GM23338 (cell line): ENCODE measurements around the gene ZSCAN31. TPM values are rescaled to one million over a fixed set of nuclear protein-coding genes. Genes with fewer than 3 reads are reported as not detected.

Experiments used
- ATAC-seq: fragments of 200-7000 bp; cut with Tn5 transposase; 3 replicates; pipeline ENCODE4 v1.9.1; 2020
- DNase-seq: peaks from one replicate; pipeline ENCODE4 v3.0.0-alpha.2; 2015; ENCODE audit warnings: low spot score
- H2AFZ ChIP-seq: fragments of 200-600 bp; sonication (generic); 2 replicates; pipeline ENCODE4 v1.8.0; 2016; ENCODE audit warnings: antibody characterized with exemption, mild to moderate bottlenecking, moderate library complexity
- H3F3A ChIP-seq: fragments of 200-600 bp; sonication (generic); replicated peaks from 2 replicates; pipeline ENCODE4 v1.8.0; 2017; ENCODE audit warnings: antibody characterized with exemption, mixed run types, low read depth
- H3K27ac ChIP-seq: fragments of 200-600 bp; sonication (generic); 2 replicates; pipeline ENCODE4 v1.6.1; 2016; ENCODE audit warnings: low read depth
- H3K27me3 ChIP-seq: fragments of 200-600 bp; sonication (generic); 2 replicates; pipeline ENCODE4 v1.8.0; 2016; ENCODE audit warnings: mild to moderate bottlenecking, mixed run types, moderate library complexity; ENCODE audit not compliant: insufficient read depth
- H3K36me3 ChIP-seq: fragments of 200-600 bp; sonication (generic); 2 replicates; pipeline ENCODE4 v1.8.0; 2016; ENCODE audit warnings: mild to moderate bottlenecking; ENCODE audit not compliant: insufficient read depth
- H3K4me1 ChIP-seq: fragments of 200-600 bp; sonication (generic); 2 replicates; pipeline ENCODE4 v1.8.0; 2016; ENCODE audit warnings: mild to moderate bottlenecking, moderate library complexity; ENCODE audit not compliant: insufficient read depth
- H3K4me2 ChIP-seq: fragments of 200-600 bp; sonication (generic); 2 replicates; pipeline ENCODE4 v1.7.1; 2017; ENCODE audit warnings: mixed run types
- H3K4me3 ChIP-seq: fragments of 200-600 bp; sonication (generic); 2 replicates; pipeline ENCODE4 v1.6.1; 2016; ENCODE audit warnings: mixed run types
- H3K79me2 ChIP-seq: fragments of 200-600 bp; sonication (generic); replicated peaks from 2 replicates; pipeline ENCODE4 v1.8.0; 2017; ENCODE audit warnings: mild to moderate bottlenecking; ENCODE audit not compliant: insufficient read depth
- H3K9me2 ChIP-seq: fragments of 200-600 bp; sonication (generic); 2 replicates; pipeline ENCODE4 v1.8.0; 2017; ENCODE audit not compliant: insufficient read depth
- H4K20me1 ChIP-seq: fragments of 200-600 bp; sonication (generic); replicated peaks from 2 replicates; pipeline ENCODE4 v1.8.0; 2017; ENCODE audit warnings: mild to moderate bottlenecking; ENCODE audit not compliant: insufficient read depth
- H3K27ac Mint-ChIP-seq: 2 replicates; pipeline ENCODE4 v1.8.0; 2020; ENCODE audit warnings: inconsistent platforms, mild to moderate bottlenecking, moderate library complexity, mixed read lengths
- H3K27me3 Mint-ChIP-seq: 3 replicates; pipeline ENCODE4 v1.8.0; 2022; ENCODE audit warnings: low read depth, mild to moderate bottlenecking, moderate library complexity, mixed read lengths, inconsistent platforms; ENCODE audit not compliant: insufficient read depth, poor library complexity
- H3K36me3 Mint-ChIP-seq: 3 replicates; pipeline ENCODE4 v1.8.0; 2021; ENCODE audit warnings: low read depth, mild to moderate bottlenecking, inconsistent platforms, moderate library complexity, mixed read lengths
- H3K4me1 Mint-ChIP-seq: 3 replicates; pipeline ENCODE4 v1.8.0; 2020; ENCODE audit warnings: mild to moderate bottlenecking, inconsistent platforms, mixed read lengths
- H3K4me3 Mint-ChIP-seq: 3 replicates; pipeline ENCODE4 v1.8.0; 2021; ENCODE audit warnings: moderate library complexity, mild to moderate bottlenecking, inconsistent platforms, mixed read lengths
- H3K9me3 Mint-ChIP-seq: 3 replicates; pipeline ENCODE4 v1.8.0; 2020; ENCODE audit warnings: moderate library complexity, mild to moderate bottlenecking, inconsistent platforms, mixed read lengths
- CREB1 ChIP-seq: fragments of 250-450 bp; sonication (Bioruptor Pico); IDR thresholded peaks from 2 replicates; pipeline ENCODE4 v1.5.0; 2020; ENCODE audit warnings: low read depth, mild to moderate bottlenecking, moderate library complexity
- CTCF ChIP-seq, 2 experiments: fragments of 200-600 bp in 1 of 2; sonication (generic) in 1 of 2; conservative IDR thresholded peaks; 2 replicates each; pipeline versions ENCODE4 v1.5.1 to v1.6.1; 2016 to 2017; ENCODE audit warnings: antibody characterized with exemption in 2 of 2, low read depth in 2 of 2, mild to moderate bottlenecking in 2 of 2, moderate library complexity in 1 of 2
- EZH2 ChIP-seq: fragments of 200-600 bp; sonication (generic); IDR thresholded peaks from one replicate; pipeline ENCODE4 v1.8.0; 2017; ENCODE audit warnings: antibody characterized with exemption, mild to moderate bottlenecking, low read depth; ENCODE audit not compliant: unreplicated experiment
- EZH2phosphoT487 ChIP-seq: fragments of 200-600 bp; sonication (generic); IDR thresholded peaks from one replicate; pipeline ENCODE4 v1.8.1; 2018; ENCODE audit warnings: antibody characterized with exemption; ENCODE audit not compliant: unreplicated experiment
- JUNB ChIP-seq: IDR thresholded peaks from one replicate; pipeline ENCODE4 v1.6.1; 2016; ENCODE audit warnings: antibody characterized with exemption; ENCODE audit not compliant: unreplicated experiment
- NANOG ChIP-seq: IDR thresholded peaks from 2 replicates; pipeline ENCODE4 v1.6.1; 2016; ENCODE audit warnings: antibody characterized with exemption, borderline replicate concordance
- POLR2AphosphoS5 ChIP-seq: IDR thresholded peaks from 2 replicates; pipeline ENCODE4 v1.6.1; 2016; ENCODE audit warnings: antibody characterized with exemption, low read depth
- REST ChIP-seq: IDR thresholded peaks from one replicate; pipeline ENCODE4 v1.6.1; 2018; ENCODE audit warnings: antibody characterized with exemption; ENCODE audit not compliant: unreplicated experiment
- STAT1 ChIP-seq: IDR thresholded peaks from one replicate; pipeline ENCODE4 v1.6.1; 2016; ENCODE audit warnings: antibody characterized with exemption; ENCODE audit not compliant: unreplicated experiment
- ZNF114 ChIP-seq: fragments of 250-450 bp; sonication (Bioruptor Pico); IDR thresholded peaks from 2 replicates; pipeline ENCODE4 v1.5.0; 2020; ENCODE audit warnings: mild to moderate bottlenecking, moderate library complexity
- ZNF331 ChIP-seq: fragments of 250-450 bp; sonication (Bioruptor Pico); IDR thresholded peaks from 2 replicates; pipeline ENCODE4 v1.5.0; 2020; ENCODE audit warnings: low read depth, mild to moderate bottlenecking, moderate library complexity
- polyA plus RNA-seq: library from polyadenylated mRNA; unstranded; fragments of >200 nt; fragmentation: Nextera tagmentation; extraction: Ambion mirVana; gene quantifications from 2 replicates; pipeline ENCODE4 v1.2.1, GENCODE V29; 2016
- total RNA-seq: library from RNA; depleted of rRNA; stranded (reverse); fragments of >200 nt; shearing (Covaris generic); gene quantifications from 2 replicates; pipeline ENCODE4 v1.2.3, GENCODE V29; 2014
- TF ChIP-seq, protein P1 (sequence below): fragments of 250-450 bp; sonication (Bioruptor Pico); IDR thresholded peaks from 2 replicates; pipeline ENCODE4 v1.5.0; 2020; ENCODE audit warnings: mild to moderate bottlenecking, moderate library complexity
- TF ChIP-seq, protein P2 (sequence below): IDR thresholded peaks from 2 replicates; pipeline ENCODE4 v1.6.1; 2016; ENCODE audit warnings: antibody characterized with exemption

ZSCAN31 gene
- total and polyA plus RNA-seq, 2 experiments from 2014 or later = 3.1 to 4.7 TPM

GRCh38 chr6:28333047-28333446, 2.9 kb downstream of the ZSCAN31 start:
- Histone ChIP-seq H3K4me2 (no peak overlapping the region), H3K4me3 (no peak overlapping the region), H3K79me2 (0 out of 2 replicates have a peak, but pooled peaks cover 4% of the 10 kb centered on the region), H2AFZ (no peak overlapping the region), H3K27me3 (no peaks in the 10 kb centered on the region), H3K4me1 (peaks cover 9% of the 10 kb centered on the region), H3F3A (peaks cover 3% of the 10 kb centered on the region; the same call in 1 of the 2 replicates), H3K27ac (no peak overlapping the region), H4K20me1 (no peaks in the 10 kb centered on the region), H3K9me2 (no peaks in the 10 kb centered on the region), H3K36me3 (no peaks in the 10 kb centered on the region; the same call in 1 of the 2 replicates)
- TF ChIP-seq EZH2phosphoT487 (no peak), ZNF114 (CRISPR knock-in tag) (no peak), CTCF (conservative IDR thresholded peaks at IDR 0.05; ENCODE audit: low read depth in 2 of 2) (no peak), POLR2AphosphoS5 (no peak), EZH2 (no peak), STAT1 (no peak), CREB1 (CRISPR knock-in tag) (no peak), REST (no peak), ZNF331 (CRISPR knock-in tag) (no peak), NANOG (no peak), JUNB (no peak)
- TF ChIP-seq, protein P1, sequence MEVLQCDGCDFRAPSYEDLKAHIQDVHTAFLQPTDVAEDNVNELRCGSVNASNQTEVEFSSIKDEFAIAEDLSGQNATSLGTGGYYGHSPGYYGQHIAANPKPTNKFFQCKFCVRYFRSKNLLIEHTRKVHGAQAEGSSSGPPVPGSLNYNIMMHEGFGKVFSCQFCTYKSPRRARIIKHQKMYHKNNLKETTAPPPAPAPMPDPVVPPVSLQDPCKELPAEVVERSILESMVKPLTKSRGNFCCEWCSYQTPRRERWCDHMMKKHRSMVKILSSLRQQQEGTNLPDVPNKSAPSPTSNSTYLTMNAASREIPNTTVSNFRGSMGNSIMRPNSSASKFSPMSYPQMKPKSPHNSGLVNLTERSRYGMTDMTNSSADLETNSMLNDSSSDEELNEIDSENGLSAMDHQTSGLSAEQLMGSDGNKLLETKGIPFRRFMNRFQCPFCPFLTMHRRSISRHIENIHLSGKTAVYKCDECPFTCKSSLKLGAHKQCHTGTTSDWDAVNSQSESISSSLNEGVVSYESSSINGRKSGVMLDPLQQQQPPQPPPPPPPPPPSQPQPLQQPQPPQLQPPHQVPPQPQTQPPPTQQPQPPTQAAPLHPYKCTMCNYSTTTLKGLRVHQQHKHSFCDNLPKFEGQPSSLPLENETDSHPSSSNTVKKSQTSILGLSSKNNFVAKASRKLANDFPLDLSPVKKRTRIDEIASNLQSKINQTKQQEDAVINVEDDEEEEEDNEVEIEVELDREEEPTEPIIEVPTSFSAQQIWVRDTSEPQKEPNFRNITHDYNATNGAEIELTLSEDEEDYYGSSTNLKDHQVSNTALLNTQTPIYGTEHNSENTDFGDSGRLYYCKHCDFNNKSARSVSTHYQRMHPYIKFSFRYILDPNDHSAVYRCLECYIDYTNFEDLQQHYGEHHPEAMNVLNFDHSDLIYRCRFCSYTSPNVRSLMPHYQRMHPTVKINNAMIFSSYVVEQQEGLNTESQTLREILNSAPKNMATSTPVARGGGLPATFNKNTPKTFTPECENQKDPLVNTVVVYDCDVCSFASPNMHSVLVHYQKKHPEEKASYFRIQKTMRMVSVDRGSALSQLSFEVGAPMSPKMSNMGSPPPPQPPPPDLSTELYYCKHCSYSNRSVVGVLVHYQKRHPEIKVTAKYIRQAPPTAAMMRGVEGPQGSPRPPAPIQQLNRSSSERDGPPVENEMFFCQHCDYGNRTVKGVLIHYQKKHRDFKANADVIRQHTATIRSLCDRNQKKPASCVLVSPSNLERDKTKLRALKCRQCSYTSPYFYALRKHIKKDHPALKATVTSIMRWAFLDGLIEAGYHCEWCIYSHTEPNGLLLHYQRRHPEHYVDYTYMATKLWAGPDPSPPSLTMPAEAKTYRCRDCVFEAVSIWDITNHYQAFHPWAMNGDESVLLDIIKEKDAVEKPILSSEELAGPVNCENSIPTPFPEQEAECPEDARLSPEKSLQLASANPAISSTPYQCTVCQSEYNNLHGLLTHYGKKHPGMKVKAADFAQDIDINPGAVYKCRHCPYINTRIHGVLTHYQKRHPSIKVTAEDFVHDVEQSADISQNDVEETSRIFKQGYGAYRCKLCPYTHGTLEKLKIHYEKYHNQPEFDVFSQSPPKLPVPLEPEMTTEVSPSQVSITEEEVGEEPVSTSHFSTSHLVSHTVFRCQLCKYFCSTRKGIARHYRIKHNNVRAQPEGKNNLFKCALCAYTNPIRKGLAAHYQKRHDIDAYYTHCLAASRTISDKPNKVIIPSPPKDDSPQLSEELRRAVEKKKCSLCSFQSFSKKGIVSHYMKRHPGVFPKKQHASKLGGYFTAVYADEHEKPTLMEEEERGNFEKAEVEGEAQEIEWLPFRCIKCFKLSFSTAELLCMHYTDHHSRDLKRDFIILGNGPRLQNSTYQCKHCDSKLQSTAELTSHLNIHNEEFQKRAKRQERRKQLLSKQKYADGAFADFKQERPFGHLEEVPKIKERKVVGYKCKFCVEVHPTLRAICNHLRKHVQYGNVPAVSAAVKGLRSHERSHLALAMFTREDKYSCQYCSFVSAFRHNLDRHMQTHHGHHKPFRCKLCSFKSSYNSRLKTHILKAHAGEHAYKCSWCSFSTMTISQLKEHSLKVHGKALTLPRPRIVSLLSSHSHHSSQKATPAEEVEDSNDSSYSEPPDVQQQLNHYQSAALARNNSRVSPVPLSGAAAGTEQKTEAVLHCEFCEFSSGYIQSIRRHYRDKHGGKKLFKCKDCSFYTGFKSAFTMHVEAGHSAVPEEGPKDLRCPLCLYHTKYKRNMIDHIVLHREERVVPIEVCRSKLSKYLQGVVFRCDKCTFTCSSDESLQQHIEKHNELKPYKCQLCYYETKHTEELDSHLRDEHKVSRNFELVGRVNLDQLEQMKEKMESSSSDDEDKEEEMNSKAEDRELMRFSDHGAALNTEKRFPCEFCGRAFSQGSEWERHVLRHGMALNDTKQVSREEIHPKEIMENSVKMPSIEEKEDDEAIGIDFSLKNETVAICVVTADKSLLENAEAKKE (CRISPR knock-in tag) = no peak
- TF ChIP-seq, protein P2, sequence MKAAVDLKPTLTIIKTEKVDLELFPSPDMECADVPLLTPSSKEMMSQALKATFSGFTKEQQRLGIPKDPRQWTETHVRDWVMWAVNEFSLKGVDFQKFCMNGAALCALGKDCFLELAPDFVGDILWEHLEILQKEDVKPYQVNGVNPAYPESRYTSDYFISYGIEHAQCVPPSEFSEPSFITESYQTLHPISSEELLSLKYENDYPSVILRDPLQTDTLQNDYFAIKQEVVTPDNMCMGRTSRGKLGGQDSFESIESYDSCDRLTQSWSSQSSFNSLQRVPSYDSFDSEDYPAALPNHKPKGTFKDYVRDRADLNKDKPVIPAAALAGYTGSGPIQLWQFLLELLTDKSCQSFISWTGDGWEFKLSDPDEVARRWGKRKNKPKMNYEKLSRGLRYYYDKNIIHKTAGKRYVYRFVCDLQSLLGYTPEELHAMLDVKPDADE = no peak
- peaks cover 15% of the 10 kb centered on the region for H3K9me3 Mint-ChIP-seq
- no peak for DNase-seq
- no peak overlapping the region; the same call in 2 of the 3 replicates for H3K4me3 Mint-ChIP-seq
- peaks cover 9% of the 10 kb centered on the region for H3K4me1 Mint-ChIP-seq
- no peak overlapping the region for H3K27ac Mint-ChIP-seq
- H3K36me3 Mint-ChIP-seq = peaks cover 15% of the 10 kb centered on the region
- no peak for ATAC-seq
- no peaks in the 10 kb centered on the region for H3K27me3 Mint-ChIP-seq
